Fibroblast of the aortic adventitia (primary cell): Measurements from ENCODE around the gene NLRC5. TPM values are rescaled to one million over a fixed set of nuclear protein-coding genes. Genes with fewer than 3 reads are reported as not detected.

Experiments
- DNase-seq: peaks from one replicate; pipeline ENCODE4 v3.0.0-alpha.2; 2010; ENCODE audit warnings: low read depth
- H3K4me3 ChIP-seq: 2 replicates; pipeline ENCODE4 v1.5.1; 2011; ENCODE audit warnings: low read depth, mild to moderate bottlenecking, control low read depth, low read length, moderate library complexity
- total RNA-seq: library from RNA; depleted of rRNA; stranded (reverse); fragments of >200 nt; gene quantifications from 2 replicates; pipeline ENCODE4 v1.2.3, GENCODE V29; 2012; ENCODE audit warnings: low replicate concordance
- TF ChIP-seq, protein P1 (sequence below): IDR thresholded peaks from 2 replicates; pipeline ENCODE4 v1.5.1; 2011; ENCODE audit warnings: mild to moderate bottlenecking, low read length, control low read depth, inconsistent platforms; ENCODE audit not compliant: insufficient read depth

NLRC5 gene
- total RNA-seq, 1 donor = 31.0 TPM

DNA sequence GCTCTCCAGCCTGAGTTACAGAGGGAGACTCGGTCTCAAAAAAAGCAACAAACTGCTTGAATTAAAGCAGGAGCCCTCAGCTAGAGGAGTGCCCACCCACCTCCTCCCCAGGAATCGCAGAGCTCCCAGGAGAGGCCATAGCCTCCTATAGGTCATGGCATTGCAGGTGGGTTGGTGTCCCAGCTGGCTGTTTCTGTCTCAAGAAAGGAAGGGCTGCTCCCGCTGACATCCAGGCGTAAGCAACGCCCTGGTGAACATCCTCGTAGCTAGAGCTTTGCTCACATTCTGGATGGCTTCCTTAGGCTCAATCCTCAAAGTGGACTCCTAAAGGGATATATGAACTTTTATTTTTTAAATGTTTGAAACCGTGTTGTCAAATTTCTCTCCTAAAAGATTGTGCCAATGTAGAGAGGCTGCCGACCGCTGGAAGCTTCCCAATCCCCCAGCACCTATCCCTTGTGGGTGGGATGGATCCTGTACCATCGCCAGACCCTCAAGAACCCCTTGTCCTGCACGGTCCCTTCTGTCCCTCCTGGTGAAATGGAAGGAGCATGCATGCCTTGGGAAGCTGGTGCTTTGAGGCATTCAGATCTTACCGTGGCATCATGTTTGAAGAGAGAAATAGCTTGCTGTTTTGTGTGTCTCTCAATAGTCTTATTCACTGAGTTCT is 5.9 kb downstream of the NLRC5 start:
- no peak for DNase-seq
- H3K4me3 ChIP-seq = no peak overlapping the region
- TF ChIP-seq, protein P1, sequence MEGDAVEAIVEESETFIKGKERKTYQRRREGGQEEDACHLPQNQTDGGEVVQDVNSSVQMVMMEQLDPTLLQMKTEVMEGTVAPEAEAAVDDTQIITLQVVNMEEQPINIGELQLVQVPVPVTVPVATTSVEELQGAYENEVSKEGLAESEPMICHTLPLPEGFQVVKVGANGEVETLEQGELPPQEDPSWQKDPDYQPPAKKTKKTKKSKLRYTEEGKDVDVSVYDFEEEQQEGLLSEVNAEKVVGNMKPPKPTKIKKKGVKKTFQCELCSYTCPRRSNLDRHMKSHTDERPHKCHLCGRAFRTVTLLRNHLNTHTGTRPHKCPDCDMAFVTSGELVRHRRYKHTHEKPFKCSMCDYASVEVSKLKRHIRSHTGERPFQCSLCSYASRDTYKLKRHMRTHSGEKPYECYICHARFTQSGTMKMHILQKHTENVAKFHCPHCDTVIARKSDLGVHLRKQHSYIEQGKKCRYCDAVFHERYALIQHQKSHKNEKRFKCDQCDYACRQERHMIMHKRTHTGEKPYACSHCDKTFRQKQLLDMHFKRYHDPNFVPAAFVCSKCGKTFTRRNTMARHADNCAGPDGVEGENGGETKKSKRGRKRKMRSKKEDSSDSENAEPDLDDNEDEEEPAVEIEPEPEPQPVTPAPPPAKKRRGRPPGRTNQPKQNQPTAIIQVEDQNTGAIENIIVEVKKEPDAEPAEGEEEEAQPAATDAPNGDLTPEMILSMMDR = no peak

DNA sequence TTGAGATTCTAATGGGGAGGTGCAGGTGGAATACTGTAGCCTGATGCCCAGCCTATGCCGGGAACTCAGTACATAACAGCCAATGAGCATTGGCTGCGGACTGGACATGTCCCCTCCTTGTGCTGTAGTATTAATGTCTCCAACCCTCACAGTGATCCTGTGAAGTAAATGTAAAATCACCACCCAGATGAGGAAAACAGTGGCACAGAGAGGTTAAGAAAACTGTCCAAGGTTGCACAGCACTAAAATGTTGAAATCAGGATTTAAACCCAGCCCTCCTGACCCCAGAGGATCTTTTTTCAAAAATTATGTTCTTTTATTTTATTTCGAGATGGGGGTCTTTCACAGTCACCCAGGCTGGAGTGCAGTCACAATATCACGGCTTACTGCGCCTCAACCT is 7.9 kb downstream of the NLRC5 start:
- no peak overlapping the region for H3K4me3 ChIP-seq
- TF ChIP-seq, protein P1 = no peak
- DNase-seq = no peak

DNA sequence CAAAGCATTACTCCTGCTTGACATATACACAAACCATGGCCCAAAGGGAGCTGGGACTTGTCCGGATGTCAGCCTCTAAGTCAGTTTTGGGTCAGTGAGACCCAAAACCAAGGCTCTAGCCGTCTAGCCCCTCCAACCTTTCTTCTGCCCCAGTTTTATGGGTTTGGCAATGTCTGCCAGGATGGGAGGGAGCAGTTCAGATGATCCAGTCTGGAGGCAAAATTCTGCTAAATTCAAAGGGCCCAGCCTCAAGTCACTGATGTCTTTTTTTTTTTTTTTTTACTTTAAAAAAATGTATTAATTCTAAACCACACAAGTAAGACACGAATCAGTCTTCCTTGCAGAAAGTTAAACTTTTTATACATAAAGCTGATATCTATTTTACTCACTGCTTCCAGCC is 8.6 kb downstream of the NLRC5 start:
- TF ChIP-seq, protein P1 = no peak
- no peak for DNase-seq
- no peak overlapping the region for H3K4me3 ChIP-seq

DNA sequence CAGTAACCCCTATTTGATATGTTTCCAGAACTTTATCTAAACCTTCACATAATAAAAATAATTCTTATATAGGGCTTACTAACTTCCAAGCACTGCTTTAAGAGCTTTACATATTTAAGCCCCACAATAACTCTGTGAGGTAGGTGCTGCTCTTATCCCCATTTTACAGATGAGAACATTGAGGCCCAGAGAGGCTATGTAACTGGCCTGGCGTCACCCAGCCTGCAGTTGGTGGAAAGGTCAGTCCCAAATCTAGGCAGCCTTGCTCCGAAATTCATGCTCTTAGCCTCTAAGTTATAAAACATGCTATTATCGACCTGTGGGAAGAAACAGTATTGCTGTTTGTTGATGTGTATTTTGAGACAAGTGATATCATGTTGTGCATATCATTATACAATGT is 9.0 kb downstream of the NLRC5 start:
- DNase-seq = no peak
- TF ChIP-seq, protein P1 = no peak
- H3K4me3 ChIP-seq = no peak overlapping the region

DNA sequence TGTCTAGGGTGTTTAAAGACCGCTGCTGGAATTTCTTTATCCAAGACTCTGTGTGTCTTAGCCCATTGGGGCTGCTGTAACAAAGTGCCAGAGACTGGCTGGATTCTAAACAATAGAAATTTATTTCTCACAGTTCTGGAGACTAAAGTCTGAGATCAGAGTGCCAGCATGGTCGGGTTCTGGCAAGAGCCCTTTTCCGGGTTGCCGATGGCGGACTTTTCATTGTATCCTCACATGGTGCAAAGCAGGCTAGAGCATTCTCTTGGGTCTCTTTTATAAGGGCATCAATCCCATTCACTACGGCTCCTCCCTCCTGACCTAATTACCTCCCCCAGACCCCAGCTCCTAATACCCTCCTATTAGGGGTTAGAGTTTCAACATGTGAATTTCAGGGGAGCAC is 9.5 kb downstream of the NLRC5 start:
- TF ChIP-seq, protein P1 = no peak
- DNase-seq = no peak
- no peak overlapping the region for H3K4me3 ChIP-seq

DNA sequence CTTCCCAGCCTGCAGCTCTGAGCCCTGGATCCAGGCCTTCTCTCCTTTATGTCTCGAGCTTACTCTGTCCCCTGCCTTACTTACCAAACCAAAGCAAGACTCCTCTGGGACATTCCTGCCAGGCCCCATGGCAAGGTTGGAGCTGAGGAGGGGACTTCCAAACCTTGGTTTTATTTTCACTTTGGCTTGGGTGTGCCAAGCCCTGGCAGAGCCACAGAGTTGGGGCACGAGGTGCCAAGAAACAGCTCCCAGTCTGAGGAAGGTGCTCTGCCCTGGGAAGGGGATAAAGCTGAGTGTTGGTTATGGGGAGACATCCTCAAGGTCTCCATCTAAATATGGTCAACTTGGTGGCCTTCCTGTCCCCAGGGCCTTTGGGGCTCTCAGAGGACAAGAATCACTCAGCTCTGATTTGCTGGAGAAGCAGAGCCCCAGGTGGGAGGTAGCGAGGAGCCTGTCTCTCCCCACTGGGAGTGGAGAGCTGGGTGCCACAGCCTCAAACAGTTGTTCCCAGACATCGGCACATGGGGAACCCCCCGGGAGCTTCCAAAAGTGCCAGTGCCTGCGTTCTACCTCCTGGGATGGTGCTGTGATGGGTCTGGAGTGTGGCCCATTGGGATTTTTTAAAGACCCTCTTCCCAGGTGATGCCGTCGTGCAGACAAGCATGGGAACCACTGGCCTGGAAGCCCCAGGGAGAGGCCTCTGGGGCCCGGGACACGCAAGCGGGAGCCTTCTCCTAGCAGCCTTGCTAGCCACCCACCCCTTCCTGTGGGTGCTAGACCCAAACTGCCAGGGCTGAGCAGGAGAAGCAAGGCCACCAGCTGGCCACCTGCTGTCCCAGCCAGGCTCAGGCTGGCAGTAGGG is 10.3 kb downstream of the NLRC5 start:
- no peak overlapping the region for H3K4me3 ChIP-seq
- TF ChIP-seq, protein P1 = no peak

More for the DNA sequence above, 10.3 kb downstream of the NLRC5 start:
- no peak for DNase-seq
